ENCODE data around the gene FRG2C.
"Not testable (repeated sequence)": the region's sequence is repeated elsewhere in the genome, so short reads cannot be mapped to it uniquely, and the experiment has no call there.

DNA sequence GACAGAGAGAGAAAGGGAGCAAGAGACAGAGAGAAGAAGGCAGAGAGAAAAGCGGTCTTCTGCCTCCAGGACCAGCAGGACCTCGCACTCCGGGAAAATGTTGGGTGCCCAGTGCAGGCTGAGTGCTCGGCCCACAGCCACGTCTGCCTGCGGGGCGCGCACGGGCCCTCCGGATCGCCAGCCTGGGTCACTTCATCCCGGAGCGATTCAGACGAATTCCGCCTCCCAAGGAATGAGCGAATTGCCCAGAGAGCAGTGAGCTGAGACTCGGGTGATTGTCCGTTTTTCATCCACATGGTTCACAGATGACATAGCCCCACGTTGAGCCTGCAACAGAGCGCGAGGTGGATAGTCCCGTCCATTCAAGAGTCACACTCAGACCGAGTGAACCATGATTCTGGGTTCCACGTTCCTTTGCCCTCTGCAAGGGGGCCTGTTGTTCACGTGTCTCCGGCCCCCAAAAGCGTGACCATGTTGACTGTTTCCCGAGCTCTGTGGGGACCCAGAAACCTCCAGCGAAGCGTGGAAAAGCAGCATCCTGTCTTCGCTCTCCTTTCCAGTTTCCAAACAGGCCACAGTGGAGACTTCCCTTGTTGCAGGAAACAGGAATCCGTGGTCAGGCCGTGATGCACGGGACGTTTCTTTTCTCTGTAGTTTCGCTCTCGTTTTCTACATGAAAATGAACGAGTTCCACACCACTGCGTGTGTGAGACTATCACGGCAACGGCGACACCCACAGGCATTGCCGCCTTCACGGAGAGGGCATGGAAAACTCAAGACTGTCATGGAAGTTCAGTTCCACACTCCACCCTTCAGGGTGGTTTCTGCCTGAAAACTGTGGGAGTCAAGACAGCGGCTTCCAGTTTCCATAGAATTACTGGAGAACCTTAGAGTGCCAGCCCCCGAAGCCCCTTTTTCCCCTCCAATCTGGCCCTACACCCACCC lies 3.9 kb downstream of the FRG2C start:
- TF ChIP-seq, protein P1, sequence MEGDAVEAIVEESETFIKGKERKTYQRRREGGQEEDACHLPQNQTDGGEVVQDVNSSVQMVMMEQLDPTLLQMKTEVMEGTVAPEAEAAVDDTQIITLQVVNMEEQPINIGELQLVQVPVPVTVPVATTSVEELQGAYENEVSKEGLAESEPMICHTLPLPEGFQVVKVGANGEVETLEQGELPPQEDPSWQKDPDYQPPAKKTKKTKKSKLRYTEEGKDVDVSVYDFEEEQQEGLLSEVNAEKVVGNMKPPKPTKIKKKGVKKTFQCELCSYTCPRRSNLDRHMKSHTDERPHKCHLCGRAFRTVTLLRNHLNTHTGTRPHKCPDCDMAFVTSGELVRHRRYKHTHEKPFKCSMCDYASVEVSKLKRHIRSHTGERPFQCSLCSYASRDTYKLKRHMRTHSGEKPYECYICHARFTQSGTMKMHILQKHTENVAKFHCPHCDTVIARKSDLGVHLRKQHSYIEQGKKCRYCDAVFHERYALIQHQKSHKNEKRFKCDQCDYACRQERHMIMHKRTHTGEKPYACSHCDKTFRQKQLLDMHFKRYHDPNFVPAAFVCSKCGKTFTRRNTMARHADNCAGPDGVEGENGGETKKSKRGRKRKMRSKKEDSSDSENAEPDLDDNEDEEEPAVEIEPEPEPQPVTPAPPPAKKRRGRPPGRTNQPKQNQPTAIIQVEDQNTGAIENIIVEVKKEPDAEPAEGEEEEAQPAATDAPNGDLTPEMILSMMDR (IDR thresholded peaks at IDR 0.05; ENCODE audit: low read depth, low read length, poor library complexity, severe bottlenecking), result not testable (repeated sequence)
- not testable (repeated sequence) for TF ChIP-seq EZH2phosphoT487 (IDR thresholded peaks at IDR 0.05; ENCODE audit: borderline replicate concordance, low read length)

Measured in DOHH2 (cell line).